ENCODE measurements around the gene CLDN12.
A peak's percentile ranks its signal among the peaks of the same experiment; 100 is the strongest.

The CLDN12 gene

DNA sequence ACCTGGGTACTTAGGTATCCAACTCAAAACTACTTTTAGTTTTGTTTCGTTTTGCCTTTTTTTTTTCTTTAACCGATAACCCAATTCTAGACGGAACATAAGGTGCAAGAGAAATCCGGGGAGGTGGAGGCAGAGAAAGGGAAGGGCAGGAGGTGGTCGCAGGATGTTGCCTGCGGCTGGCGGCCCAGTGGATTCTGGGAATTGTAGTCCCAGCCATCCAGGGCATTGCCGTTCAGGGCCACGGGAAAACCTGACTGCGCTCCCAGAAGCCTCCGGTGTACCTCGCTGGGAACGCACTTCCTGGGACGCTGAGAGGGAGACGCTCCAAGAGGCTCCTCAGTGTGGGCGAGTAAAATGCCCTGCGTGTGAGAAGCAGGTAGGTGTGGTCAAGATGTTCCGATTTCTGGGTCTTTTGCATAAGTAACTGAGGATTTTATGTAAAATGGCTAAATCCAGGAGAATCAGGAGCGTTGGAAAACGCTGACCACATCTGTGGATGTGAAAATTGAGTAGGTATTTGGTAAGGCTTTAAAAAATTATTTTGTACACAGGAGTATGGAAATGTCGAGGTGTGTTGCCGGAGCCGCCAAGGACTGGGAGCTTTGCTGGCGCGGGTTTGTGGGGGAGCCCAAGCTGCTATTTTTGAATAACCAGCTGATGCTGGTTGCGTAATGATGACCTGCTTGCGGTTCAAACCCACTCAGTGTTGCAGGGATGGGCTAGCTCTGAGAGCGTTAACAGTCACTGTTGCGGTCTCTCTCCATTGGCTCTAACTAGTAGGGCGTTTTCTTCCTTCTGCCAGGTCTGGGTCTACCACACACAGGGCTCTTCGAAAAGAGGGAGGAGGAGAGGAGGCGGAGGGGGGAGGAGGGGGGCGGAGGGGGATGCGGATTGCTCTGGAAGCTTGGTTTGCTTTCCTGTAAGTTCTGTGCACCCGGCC lies at the start of gene CLDN12:
CLDN12 (plus strand) TSS at position 288 of the 940 bp plus-strand sequence. CDS start 9,216 bp downstream, outside the sequence.
- peak; percentile 95 for DNase-seq

- DNase-seq, result no peak
These were observed 19.8 kb upstream of the CLDN12 start for GRCh38 chr7:90383422-90383821.

GRCh38 chr7:90383861-90384260 lies 19.4 kb upstream of the CLDN12 start:
- DNase-seq, result no peak

GRCh38 chr7:90384433-90384832 lies 18.8 kb upstream of the CLDN12 start:
- no peak for DNase-seq

- DNase-seq, result no peak
These were observed 15.6 kb upstream of the CLDN12 start for GRCh38 chr7:90387470-90388240.

DNA sequence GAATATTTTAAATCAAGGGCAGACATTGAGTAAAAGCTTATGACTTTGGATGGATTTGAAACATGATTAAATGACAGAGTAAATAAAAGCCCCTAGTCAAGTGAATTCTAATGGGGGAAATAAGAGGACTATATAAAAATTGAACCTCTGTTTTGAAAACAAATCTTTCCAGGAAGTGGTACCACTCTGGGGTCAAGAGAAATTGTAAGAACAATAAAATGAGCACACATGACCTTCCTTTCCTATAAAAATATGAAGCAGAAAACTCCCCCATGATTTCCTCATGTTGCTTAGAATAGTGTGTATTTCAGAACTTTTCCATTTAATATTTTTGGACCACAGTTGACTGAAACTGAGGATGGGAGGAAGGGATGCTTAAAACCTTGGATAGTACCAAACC lies 12.3 kb upstream of the CLDN12 start:
- no peak for DNase-seq

- DNase-seq, result no peak
These were observed 11.8 kb upstream of the CLDN12 start for GRCh38 chr7:90391488-90391887.

GRCh38 chr7:90396420-90396819 lies 6.8 kb upstream of the CLDN12 start:
- DNase-seq, result peak; percentile 8

- DNase-seq, result peak; percentile 99
These were observed 1.3 kb upstream of the CLDN12 start for GRCh38 chr7:90401989-90402388.

GRCh38 chr7:90402785-90403173 lies 482 bp upstream of the CLDN12 start:
- no peak for DNase-seq

DNA sequence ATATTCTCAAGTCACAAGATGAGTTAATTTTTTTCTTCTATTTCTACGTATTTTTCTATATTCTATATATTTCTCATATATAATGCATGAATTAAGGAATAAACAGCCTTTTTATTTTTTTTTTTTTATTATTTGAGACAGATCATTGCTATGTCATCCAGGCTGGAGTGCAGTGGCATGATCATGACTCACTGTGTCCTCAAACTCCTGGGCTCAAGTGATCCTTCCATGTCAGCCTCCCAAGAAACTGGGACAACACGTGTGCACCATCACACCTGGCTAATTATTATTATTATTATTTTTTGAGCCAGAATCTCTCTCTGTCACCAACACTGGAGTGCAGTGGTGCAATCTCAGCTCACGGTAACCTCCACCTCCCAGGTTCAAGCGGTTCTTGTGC lies 1.5 kb downstream of the CLDN12 start:
- DNase-seq, result no peak

GRCh38 chr7:90407484-90407821 lies 4.2 kb downstream of the CLDN12 start:
- DNase-seq, result no peak

- DNase-seq, result no peak
These were observed 4.9 kb downstream of the CLDN12 start for GRCh38 chr7:90408142-90408541.

DNA sequence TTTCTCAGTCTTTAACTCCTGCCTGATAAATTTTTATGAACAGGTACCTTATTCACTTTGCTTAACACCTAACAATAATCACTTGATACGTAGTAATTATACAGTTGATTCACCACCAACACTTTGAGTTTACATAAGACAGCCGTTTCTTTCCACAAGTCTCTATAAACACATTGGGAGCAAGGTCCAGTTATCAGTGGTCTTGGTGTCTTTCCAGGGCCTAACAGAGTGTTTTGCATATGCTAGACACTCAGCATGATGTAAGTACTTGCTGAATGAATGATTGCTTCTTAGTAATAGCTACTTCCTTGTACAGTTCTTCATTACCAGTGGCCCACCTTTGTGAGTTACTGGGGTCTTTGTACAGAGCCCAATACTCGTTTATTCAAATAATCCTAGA lies 6.4 kb downstream of the CLDN12 start:
- no peak for DNase-seq

GRCh38 chr7:90411510-90411909 lies 8.2 kb downstream of the CLDN12 start:
- DNase-seq, result no peak

- DNase-seq, result no peak
These were observed 9.4 kb downstream of the CLDN12 start for GRCh38 chr7:90412458-90413184.

- DNase-seq, result no peak
These were observed 9.9 kb downstream of the CLDN12 start for GRCh38 chr7:90413185-90413528.

GRCh38 chr7:90421651-90422050 lies 18.4 kb downstream of the CLDN12 start:
- DNase-seq, result no peak

DNA sequence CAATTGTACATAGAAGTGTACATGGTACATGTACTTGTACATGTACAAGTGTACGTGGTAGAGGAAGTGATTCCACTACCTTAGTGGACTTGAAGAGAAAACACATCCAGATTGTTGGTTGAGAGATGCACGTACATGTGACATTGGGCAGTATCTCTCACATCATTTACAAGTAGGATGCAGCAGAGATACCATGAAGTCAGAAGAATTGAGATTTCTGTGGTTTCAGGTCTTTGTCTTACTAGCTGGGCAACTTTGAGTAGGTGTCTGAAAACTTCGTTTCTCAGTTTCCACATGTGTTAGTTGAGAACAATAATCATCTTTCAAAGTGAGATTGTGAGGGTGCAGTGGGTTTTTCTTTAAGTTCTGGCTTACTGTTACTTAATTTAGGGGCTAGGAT lies 21.5 kb downstream of the CLDN12 start:
- no peak for DNase-seq

- DNase-seq, result no peak
These were observed 22.1 kb downstream of the CLDN12 start for GRCh38 chr7:90425376-90425775.

DNA sequence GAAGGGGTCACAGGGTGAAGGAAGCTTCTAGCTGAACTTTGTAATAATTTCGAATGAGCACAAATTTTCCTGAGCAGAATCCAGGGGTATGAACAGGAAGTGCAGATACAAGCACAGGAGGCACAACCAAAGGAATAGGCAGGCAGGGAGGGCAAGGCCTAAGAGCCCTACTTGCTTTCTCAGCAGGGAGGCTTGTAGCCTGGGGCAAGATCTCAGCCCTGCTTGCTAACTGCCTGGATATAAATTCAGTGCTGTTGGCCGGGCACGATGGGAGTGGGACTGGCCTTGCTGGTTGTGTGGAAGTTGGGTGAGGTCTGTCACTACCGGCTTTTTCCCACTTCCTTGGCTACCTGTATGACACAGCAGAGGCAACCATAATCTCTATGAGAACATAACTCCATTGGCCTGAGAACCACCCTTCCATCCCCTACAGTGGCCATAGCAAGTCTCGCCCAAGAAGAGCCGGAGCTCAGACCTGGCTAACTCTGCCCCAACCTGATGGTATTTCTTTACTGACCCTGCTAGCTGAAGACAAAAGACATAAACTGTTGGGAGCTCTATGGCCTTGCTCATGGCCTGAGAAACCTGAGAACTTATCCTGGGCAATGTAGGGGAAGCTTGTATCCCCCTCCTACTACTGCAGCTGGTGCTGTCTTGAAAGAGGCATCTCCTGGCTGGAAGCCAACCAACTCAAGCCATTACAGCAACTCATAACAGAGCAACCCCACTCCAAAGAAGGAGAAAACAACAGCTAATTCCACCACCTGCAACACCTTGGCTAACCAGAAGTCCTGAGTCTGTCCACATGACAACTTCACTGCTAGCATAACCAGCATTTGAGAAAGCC lies 27.6 kb downstream of the CLDN12 start:
- no peak for DNase-seq

DNA sequence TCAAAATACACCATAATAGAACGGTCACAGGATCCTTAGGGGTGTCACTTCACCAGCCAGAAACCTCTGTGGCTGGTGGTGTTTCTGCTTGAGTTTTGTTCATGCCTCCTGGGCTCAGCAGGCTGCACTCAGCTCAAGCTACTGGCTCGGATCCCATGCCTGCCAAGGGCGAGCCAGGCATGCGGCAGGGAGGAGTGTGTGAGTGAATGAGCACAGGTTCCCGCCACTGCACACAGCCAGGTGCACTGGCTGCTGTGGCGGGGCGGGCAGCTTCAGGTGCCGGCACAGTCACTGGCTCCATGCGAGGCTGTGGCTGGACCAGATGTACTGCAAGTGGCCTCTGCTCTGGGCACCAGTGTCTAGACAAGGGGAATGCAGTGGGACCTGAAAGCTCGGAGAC lies 29.5 kb downstream of the CLDN12 start:
- DNase-seq, result no peak

DNA sequence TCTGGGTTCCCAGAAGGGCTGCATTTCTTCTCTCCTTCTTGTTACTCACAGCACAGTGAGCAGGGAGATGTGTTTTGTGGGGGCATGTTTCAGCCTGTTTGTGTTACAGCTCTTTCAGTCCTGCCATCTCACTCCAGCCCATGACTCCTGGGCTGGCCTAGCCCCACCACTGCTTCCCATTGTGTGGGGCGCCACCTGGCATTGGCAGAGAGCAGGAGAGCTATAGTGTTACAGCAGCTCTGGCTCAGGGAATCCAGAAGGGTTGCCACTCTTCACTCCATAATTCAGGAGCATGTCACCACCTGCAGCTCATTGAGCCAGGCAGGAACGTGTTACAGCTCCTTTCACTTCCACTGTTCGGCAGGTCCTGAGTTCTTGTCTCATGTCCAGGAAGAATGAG lies 30.0 kb downstream of the CLDN12 start:
- no peak for DNase-seq

Measured in DMS 273 treated with DMSO at 0.1 percent for 48 hours (cell line).